Calu3 (cell line): ENCODE results near the gene PRF1. TPM values are rescaled to one million over a fixed set of nuclear protein-coding genes. Genes with fewer than 3 reads are reported as not detected.

Source experiments
- BruUV-seq: library from RNA; stranded (reverse); fragments of 400-500 nt; replicated peaks from 2 replicates; lab custom pipeline; 2021; lab: Mats Ljungman, UMichigan
- CTCF ChIA-PET: fragments of 300-600 bp; sonication (Branson Sonifier 250); formaldehyde crosslinking; loops from one replicate; lab custom pipeline; 2022; ENCODE audit warnings: antibody characterized with exemption; lab: Charles Lee
- DNase-seq: peaks from one replicate; pipeline ENCODE4 v3.0.0; 2022
- H3K27ac Mint-ChIP-seq: one replicate; pipeline ENCODE4 v1.8.0; 2022; ENCODE audit warnings: mixed read lengths; ENCODE audit not compliant: unreplicated experiment
- H3K27me3 Mint-ChIP-seq: one replicate; pipeline ENCODE4 v1.8.0; 2022; ENCODE audit warnings: mixed read lengths; ENCODE audit not compliant: unreplicated experiment
- H3K36me3 Mint-ChIP-seq: one replicate; pipeline ENCODE4 v1.8.0; 2022; ENCODE audit warnings: mild to moderate bottlenecking, moderate library complexity, mixed read lengths; ENCODE audit not compliant: insufficient read depth, unreplicated experiment
- H3K4me1 Mint-ChIP-seq: one replicate; pipeline ENCODE4 v1.8.0; 2022; ENCODE audit warnings: mild to moderate bottlenecking, low read depth, mixed read lengths; ENCODE audit not compliant: unreplicated experiment
- H3K4me3 Mint-ChIP-seq: one replicate; pipeline ENCODE4 v1.8.0; 2022; ENCODE audit warnings: mild to moderate bottlenecking, low read depth, moderate library complexity, mixed read lengths; ENCODE audit not compliant: unreplicated experiment
- H3K9me3 Mint-ChIP-seq: one replicate; pipeline ENCODE4 v1.8.0; 2022; ENCODE audit warnings: low read depth, mixed read lengths; ENCODE audit not compliant: unreplicated experiment
- CTCF ChIP-seq: fragments of 200-600 bp; IDR thresholded peaks from one replicate; pipeline ENCODE4 v1.8.0; 2022; ENCODE audit warnings: antibody characterized with exemption; ENCODE audit not compliant: unreplicated experiment
- intact Hi-C: fragments of 100-400 bp; cut with micrococcal nuclease; formaldehyde crosslinking; loops from one replicate; pipeline ENCODE4 v1.10.0; 2022; ENCODE audit not compliant: unreplicated experiment
- total RNA-seq: library from RNA; stranded (reverse); gene quantifications from 2 replicates; pipeline ENCODE4 v1.2.3, GENCODE V29; 2022

PRF1 gene
- total RNA-seq, 1 experiment from 2014 or later: not detected

- Mint-ChIP-seq H3K36me3 (no peaks in the 10 kb centered on the region), H3K9me3 (no peaks in the 10 kb centered on the region), H3K27me3 (peaks cover 26% of the 10 kb centered on the region), H3K27ac (no peak overlapping the region), H3K4me1 (no peaks in the 10 kb centered on the region), H3K4me3 (no peak overlapping the region)
- DNase-seq: no peak
- BruUV-seq: no TSS peak
- intact Hi-C loops: loop anchor here (1.0 to 2.0 kb wide), 2 partner anchors 209 to 330 kb away; no protein-coding TSS in a partner anchor
- no peak for TF ChIP-seq CTCF
- CTCF ChIA-PET: interaction anchor here (1.6 to 2.2 kb wide), 2 partner anchors 9 to 208 kb away, joined by 6 to 7 read pairs; no protein-coding TSS in a partner anchor
Observed at GRCh38 chr10:70550459-70550858, 52.1 kb downstream of the PRF1 start.

GRCh38 chr10:70549962-70550458 lies 52.5 kb downstream of the PRF1 start:
- Mint-ChIP-seq H3K27me3 (peaks cover 31% of the 10 kb centered on the region), H3K9me3 (no peaks in the 10 kb centered on the region), H3K4me1 (no peaks in the 10 kb centered on the region), H3K36me3 (no peaks in the 10 kb centered on the region), H3K4me3 (no peak overlapping the region), H3K27ac (no peak overlapping the region)
- peak; percentile 81 for DNase-seq
- intact Hi-C loops: loop anchor here (1.0 to 2.0 kb wide), 2 partner anchors 209 to 331 kb away; no protein-coding TSS in a partner anchor
- CTCF ChIA-PET: interaction anchor here (1.5 to 2.2 kb wide), 3 partner anchors 9 to 209 kb away, joined by 3 to 7 read pairs (median 6); no protein-coding TSS in a partner anchor
- BruUV-seq: no TSS peak
- peak; percentile 92 for TF ChIP-seq CTCF

- no TSS peak for BruUV-seq
- no peak for DNase-seq
- Mint-ChIP-seq H3K4me1 (no peaks in the 10 kb centered on the region), H3K27me3 (peaks cover 36% of the 10 kb centered on the region), H3K36me3 (no peaks in the 10 kb centered on the region), H3K27ac (no peak overlapping the region), H3K4me3 (no peak overlapping the region), H3K9me3 (no peaks in the 10 kb centered on the region)
- TF ChIP-seq CTCF: no peak
- CTCF ChIA-PET: interaction anchor here (0.6 to 2.2 kb wide), 8 partner anchors 10 to 1228 kb away, joined by 3 to 8 read pairs (median 4); no protein-coding TSS in a partner anchor
- intact Hi-C loops: no loop called here
Observed at GRCh38 chr10:70549351-70549961, 53.1 kb downstream of the PRF1 start.

Other genes with a start within 250 kb of the PRF1 start
- 34.4 and 37.1 TPM in 2 replicates for gene LRRC20, start 220.1 kb downstream of the PRF1 start, total RNA-seq
- 53.1 and 54.7 TPM in 2 replicates for gene EIF4EBP2, start 198.6 kb downstream of the PRF1 start, total RNA-seq
- not detected in 2 replicates for gene NODAL, start 161.1 kb downstream of the PRF1 start, total RNA-seq
- gene PALD1, start 124.0 kb downstream of the PRF1 start, total RNA-seq: 0.38 and 1.5 TPM in 2 replicates
- 0.12 and 0.14 TPM in 2 replicates for gene ADAMTS14, start 69.8 kb upstream of the PRF1 start, total RNA-seq
- not detected in 2 replicates for gene TBATA, start 182.6 kb upstream of the PRF1 start, total RNA-seq
- 75.8 and 84.6 TPM in 2 replicates for gene SGPL1, start 213.2 kb upstream of the PRF1 start, total RNA-seq